ENCODE measurements around the gene TGFBR3. TPM values are rescaled to one million over a fixed set of nuclear protein-coding genes. Genes with fewer than 3 reads are reported as not detected.

The TGFBR3 gene
- total and polyA plus RNA-seq, 2 of the 13 experiments (the other 11 are each of a cell fraction or from before 2014, with no cell fraction given): 76.5 to 195 TPM

- TF ChIP-seq HNF1A (IDR thresholded peaks at IDR 0.05; ENCODE audit: low read depth): 0 out of 2 replicates have a peak, but pooled peaks have one; percentile 20
- TF ChIP-seq HNF1A (CRISPR knock-in tag; IDR thresholded peaks at IDR 0.05; ENCODE audit: borderline replicate concordance): no peak
- TF ChIP-seq NCOA5 (CRISPR knock-in tag; IDR thresholded peaks at IDR 0.05): no peak
- 0 out of 2 replicates have a peak, but pooled peaks have one; percentile 58 for TF ChIP-seq CREB3 (CRISPR knock-in tag; IDR thresholded peaks at IDR 0.05)
- no peak for TF ChIP-seq ZNF75D (CRISPR knock-in tag; IDR thresholded peaks at IDR 0.05; ENCODE audit: borderline replicate concordance)
- no peak for TF ChIP-seq KDM5B (CRISPR knock-in tag; IDR thresholded peaks at IDR 0.05; ENCODE audit: borderline replicate concordance)
- no peak for TF ChIP-seq GPN1 (CRISPR knock-in tag; IDR thresholded peaks at IDR 0.05; ENCODE audit: borderline replicate concordance)
- TF ChIP-seq SMAD3 (CRISPR knock-in tag; IDR thresholded peaks at IDR 0.05): peak; percentile 41; the same call in 1 of the 2 replicates
- TF ChIP-seq, protein P1, sequence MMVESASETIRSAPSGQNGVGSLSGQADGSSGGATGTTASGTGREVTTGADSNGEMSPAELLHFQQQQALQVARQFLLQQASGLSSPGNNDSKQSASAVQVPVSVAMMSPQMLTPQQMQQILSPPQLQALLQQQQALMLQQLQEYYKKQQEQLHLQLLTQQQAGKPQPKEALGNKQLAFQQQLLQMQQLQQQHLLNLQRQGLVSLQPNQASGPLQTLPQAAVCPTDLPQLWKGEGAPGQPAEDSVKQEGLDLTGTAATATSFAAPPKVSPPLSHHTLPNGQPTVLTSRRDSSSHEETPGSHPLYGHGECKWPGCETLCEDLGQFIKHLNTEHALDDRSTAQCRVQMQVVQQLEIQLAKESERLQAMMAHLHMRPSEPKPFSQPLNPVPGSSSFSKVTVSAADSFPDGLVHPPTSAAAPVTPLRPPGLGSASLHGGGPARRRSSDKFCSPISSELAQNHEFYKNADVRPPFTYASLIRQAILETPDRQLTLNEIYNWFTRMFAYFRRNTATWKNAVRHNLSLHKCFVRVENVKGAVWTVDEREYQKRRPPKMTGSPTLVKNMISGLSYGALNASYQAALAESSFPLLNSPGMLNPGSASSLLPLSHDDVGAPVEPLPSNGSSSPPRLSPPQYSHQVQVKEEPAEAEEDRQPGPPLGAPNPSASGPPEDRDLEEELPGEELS (CRISPR knock-in tag; IDR thresholded peaks at IDR 0.05): 0 out of 2 replicates have a peak, but pooled peaks have one; percentile 23
- no peak for TF ChIP-seq SIN3B (IDR thresholded peaks at IDR 0.05; ENCODE audit: low read length)
- peak; percentile 40; the same call in 1 of the 2 replicates for TF ChIP-seq SIX1 (CRISPR knock-in tag; IDR thresholded peaks at IDR 0.05; ENCODE audit: borderline replicate concordance)
- 0 out of 2 replicates have a peak, but pooled peaks have one; percentile 21 for TF ChIP-seq GATAD2A (CRISPR knock-in tag; IDR thresholded peaks at IDR 0.05)
- no peak for TF ChIP-seq ZNF589 (CRISPR knock-in tag; conservative IDR thresholded peaks at IDR 0.05)
- peak; percentile 38; the same call in 1 of the 2 replicates for TF ChIP-seq RARA (CRISPR knock-in tag; IDR thresholded peaks at IDR 0.05)
- TF ChIP-seq FOXJ3 (CRISPR knock-in tag; IDR thresholded peaks at IDR 0.05; ENCODE audit: borderline replicate concordance): 0 out of 2 replicates have a peak, but pooled peaks have one; percentile 37
- TF ChIP-seq, protein P2, sequence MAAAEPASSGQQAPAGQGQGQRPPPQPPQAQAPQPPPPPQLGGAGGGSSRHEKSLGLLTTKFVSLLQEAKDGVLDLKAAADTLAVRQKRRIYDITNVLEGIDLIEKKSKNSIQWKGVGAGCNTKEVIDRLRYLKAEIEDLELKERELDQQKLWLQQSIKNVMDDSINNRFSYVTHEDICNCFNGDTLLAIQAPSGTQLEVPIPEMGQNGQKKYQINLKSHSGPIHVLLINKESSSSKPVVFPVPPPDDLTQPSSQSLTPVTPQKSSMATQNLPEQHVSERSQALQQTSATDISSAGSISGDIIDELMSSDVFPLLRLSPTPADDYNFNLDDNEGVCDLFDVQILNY (CRISPR knock-in tag; conservative IDR thresholded peaks at IDR 0.05): no peak
- TF ChIP-seq, protein P3, sequence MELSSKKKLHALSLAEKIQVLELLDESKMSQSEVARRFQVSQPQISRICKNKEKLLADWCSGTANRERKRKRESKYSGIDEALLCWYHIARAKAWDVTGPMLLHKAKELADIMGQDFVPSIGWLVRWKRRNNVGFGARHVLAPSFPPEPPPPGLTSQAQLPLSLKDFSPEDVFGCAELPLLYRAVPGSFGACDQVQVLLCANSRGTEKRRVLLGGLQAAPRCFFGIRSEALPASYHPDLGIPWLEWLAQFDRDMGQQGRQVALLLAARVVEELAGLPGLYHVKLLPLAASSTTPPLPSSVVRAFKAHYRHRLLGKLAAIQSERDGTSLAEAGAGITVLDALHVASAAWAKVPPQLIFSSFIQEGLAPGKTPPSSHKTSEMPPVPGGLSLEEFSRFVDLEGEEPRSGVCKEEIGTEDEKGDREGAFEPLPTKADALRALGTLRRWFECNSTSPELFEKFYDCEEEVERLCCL (CRISPR knock-in tag; IDR thresholded peaks at IDR 0.05; ENCODE audit: borderline replicate concordance): no peak
- TF ChIP-seq U2AF2 (IDR thresholded peaks at IDR 0.05; ENCODE audit: low read depth, low read length): no peak
- no peak for TF ChIP-seq CC2D1A (CRISPR knock-in tag; IDR thresholded peaks at IDR 0.05)
- no peak for TF ChIP-seq XRCC5 (optimal IDR thresholded peaks at IDR 0.05; ENCODE audit: low read length)
Observed at GRCh38 chr1:91831132-91831930, 54.6 kb downstream of the TGFBR3 start (continued).
